T follicular helper cell (primary cell): Measurements from ENCODE around the gene FXYD6.
"Not testable (repeated sequence)": the region's sequence is repeated elsewhere in the genome, so short reads cannot be mapped to it uniquely, and the experiment has no call there.

Source experiments
- DNase-seq: peaks from one replicate; pipeline ENCODE4 v3.0.0-alpha.2; 2020; ENCODE audit warnings: low read depth

FXYD6 gene

GRCh38 chr11:117869604-117870003 lies 6.9 kb downstream of the FXYD6 start:
- DNase-seq: no peak

- no peak for DNase-seq
These were observed 7.5 kb downstream of the FXYD6 start for GRCh38 chr11:117868815-117869561.

GRCh38 chr11:117868088-117868487 lies 8.4 kb downstream of the FXYD6 start:
- no peak for DNase-seq

- DNase-seq: no peak
These were observed 9.9 kb downstream of the FXYD6 start for GRCh38 chr11:117866526-117866925.

GRCh38 chr11:117865546-117865945 lies 10.9 kb downstream of the FXYD6 start:
- DNase-seq: not testable (repeated sequence)

- DNase-seq: no peak
These were observed 13.1 kb downstream of the FXYD6 start for GRCh38 chr11:117863383-117863782.

GRCh38 chr11:117862753-117863152 lies 13.7 kb downstream of the FXYD6 start:
- DNase-seq: no peak

- no peak for DNase-seq
These were observed 14.3 kb downstream of the FXYD6 start for GRCh38 chr11:117862019-117862725.

GRCh38 chr11:117861151-117862018 lies 15.1 kb downstream of the FXYD6 start:
- no peak for DNase-seq

- DNase-seq: no peak
These were observed 16.3 kb downstream of the FXYD6 start for GRCh38 chr11:117860139-117860538.

- DNase-seq: no peak
These were observed 16.9 kb downstream of the FXYD6 start for GRCh38 chr11:117859488-117860112.

- no peak for DNase-seq
These were observed 17.4 kb downstream of the FXYD6 start for GRCh38 chr11:117859061-117859460.

- no peak for DNase-seq
These were observed 18.6 kb downstream of the FXYD6 start for GRCh38 chr11:117857734-117858414.

GRCh38 chr11:117855912-117856651 lies 20.4 kb downstream of the FXYD6 start:
- no peak for DNase-seq

GRCh38 chr11:117855186-117855845 lies 21.1 kb downstream of the FXYD6 start:
- no peak for DNase-seq

- DNase-seq: no peak
These were observed 24.1 kb downstream of the FXYD6 start for GRCh38 chr11:117852309-117852708.

GRCh38 chr11:117851852-117852251 lies 24.6 kb downstream of the FXYD6 start:
- DNase-seq: no peak

GRCh38 chr11:117851106-117851505 lies 25.4 kb downstream of the FXYD6 start:
- DNase-seq: no peak

GRCh38 chr11:117849781-117850414 lies 26.6 kb downstream of the FXYD6 start:
- DNase-seq: no peak
